OCI-LY3 (cell line): ENCODE data around the gene HFM1.

ENCODE experiments used
- H2AFZ ChIP-seq: fragments of 200-600, 300-600 bp; shearing (Covaris generic); 2 replicates; pipeline ENCODE4 v1.6.0; 2014; ENCODE audit warnings: antibody characterized with exemption, low read depth, low read length
- H3K27ac ChIP-seq: fragments of 200-600, 300-600 bp; sonication (generic); 2 replicates; pipeline ENCODE4 v1.5.1; 2014; ENCODE audit warnings: mild to moderate bottlenecking, low read length, moderate library complexity, mixed read lengths
- H3K27me3 ChIP-seq: fragments of 200-600, 300-600 bp; sonication (generic); 2 replicates; pipeline ENCODE4 v1.6.1; 2014; ENCODE audit warnings: low read depth, low read length, mixed read lengths
- H3K36me3 ChIP-seq: fragments of 200-600, 300-600 bp; sonication (generic); replicated peaks from 2 replicates; pipeline ENCODE3; 2014; ENCODE audit warnings: low read depth, low read length, mixed read lengths
- H3K4me1 ChIP-seq: fragments of 300-600, 200-600 bp; sonication (generic); 2 replicates; pipeline ENCODE4 v1.6.1; 2014; ENCODE audit warnings: low read length, mixed read lengths
- H3K4me2 ChIP-seq: fragments of 200-600, 300-600 bp; sonication (generic); 2 replicates; pipeline ENCODE4 v1.6.1; 2014; ENCODE audit warnings: low read length, mixed read lengths
- H3K4me3 ChIP-seq: fragments of 300-600, 200-600 bp; sonication (generic); 2 replicates; pipeline ENCODE4 v1.5.1; 2014; ENCODE audit warnings: antibody characterized with exemption, mild to moderate bottlenecking, low read length, moderate library complexity
- H3K79me2 ChIP-seq: fragments of 300-600, 200-600 bp; shearing (Covaris generic); 2 replicates; pipeline ENCODE4 v1.6.1; 2014; ENCODE audit warnings: mild to moderate bottlenecking, low read length, mixed read lengths
- H3K9ac ChIP-seq: fragments of 300-600, 200-600 bp; shearing (Covaris generic); 2 replicates; pipeline ENCODE4 v1.6.0; 2014; ENCODE audit warnings: mild to moderate bottlenecking, low read length, moderate library complexity
- H3K9me3 ChIP-seq: fragments of 200-600, 300-600 bp; shearing (Covaris generic); 2 replicates; pipeline ENCODE4 v1.6.1; 2014; ENCODE audit warnings: low read length, mixed read lengths; ENCODE audit not compliant: insufficient read depth
- H4K20me1 ChIP-seq: fragments of 200-600, 300-600 bp; sonication (generic); 2 replicates; pipeline ENCODE4 v1.6.1; 2016; ENCODE audit warnings: low read length, mixed read lengths; ENCODE audit not compliant: insufficient read depth
- CTCF ChIP-seq: fragments of 200-600, 300-600 bp; sonication (generic); IDR thresholded peaks from 2 replicates; pipeline ENCODE4 v1.5.1; 2014; ENCODE audit warnings: antibody characterized with exemption, low read length, low read depth
- EZH2phosphoT487 ChIP-seq: fragments of 200-600 bp; shearing (Covaris generic); IDR thresholded peaks from 2 replicates; pipeline ENCODE4 v1.6.1; 2018; ENCODE audit warnings: antibody characterized with exemption, mixed run types, low read depth

Gene HFM1

GRCh38 chr1:91334856-91335255 is 69.8 kb downstream of the HFM1 start:
- Histone ChIP-seq H2AFZ (no peak overlapping the region), H3K9me3 (no peaks in the 10 kb centered on the region), H3K9ac (no peak overlapping the region), H3K4me2 (no peak overlapping the region), H3K27me3 (no peaks in the 10 kb centered on the region), H3K27ac (no peak overlapping the region), H3K4me3 (no peak overlapping the region), H3K4me1 (no peaks in the 10 kb centered on the region), H3K79me2 (no peaks in the 10 kb centered on the region), H4K20me1 (no peaks in the 10 kb centered on the region), H3K36me3 (no peaks in the 10 kb centered on the region)
- TF ChIP-seq EZH2phosphoT487 (no peak), CTCF (no peak)

GRCh38 chr1:91325456-91325855 is 79.2 kb downstream of the HFM1 start:
- H4K20me1 ChIP-seq: no peaks in the 10 kb centered on the region
- H3K4me1 ChIP-seq: no peaks in the 10 kb centered on the region
- TF ChIP-seq CTCF (no peak), EZH2phosphoT487 (no peak)
- no peak overlapping the region for H3K4me2 ChIP-seq
- H3K27me3 ChIP-seq: no peaks in the 10 kb centered on the region
- no peak overlapping the region for H3K27ac ChIP-seq
- H3K79me2 ChIP-seq: no peaks in the 10 kb centered on the region
- no peak overlapping the region for H3K4me3 ChIP-seq
- H3K9ac ChIP-seq: no peak overlapping the region
- no peak overlapping the region for H2AFZ ChIP-seq
- no peaks in the 10 kb centered on the region for H3K9me3 ChIP-seq
- no peaks in the 10 kb centered on the region for H3K36me3 ChIP-seq

- H3K79me2 ChIP-seq: no peaks in the 10 kb centered on the region
- H3K9me3 ChIP-seq: no peaks in the 10 kb centered on the region
- TF ChIP-seq CTCF (no peak), EZH2phosphoT487 (no peak)
- H3K27me3 ChIP-seq: no peaks in the 10 kb centered on the region
- no peak overlapping the region for H3K4me2 ChIP-seq
- H3K4me3 ChIP-seq: no peak overlapping the region
- no peak overlapping the region for H3K27ac ChIP-seq
- no peaks in the 10 kb centered on the region for H3K4me1 ChIP-seq
- H2AFZ ChIP-seq: no peak overlapping the region
- no peaks in the 10 kb centered on the region for H4K20me1 ChIP-seq
- no peak overlapping the region for H3K9ac ChIP-seq
- no peaks in the 10 kb centered on the region for H3K36me3 ChIP-seq
These were observed 90.0 kb downstream of the HFM1 start for GRCh38 chr1:91314643-91315042.

- H3K27ac ChIP-seq: no peak overlapping the region
- no peak overlapping the region for H2AFZ ChIP-seq
- no peaks in the 10 kb centered on the region for H4K20me1 ChIP-seq
- H3K9me3 ChIP-seq: no peaks in the 10 kb centered on the region
- H3K36me3 ChIP-seq: no peaks in the 10 kb centered on the region
- H3K27me3 ChIP-seq: no peaks in the 10 kb centered on the region
- no peaks in the 10 kb centered on the region for H3K4me1 ChIP-seq
- TF ChIP-seq EZH2phosphoT487 (no peak), CTCF (no peak)
- H3K4me2 ChIP-seq: no peak overlapping the region
- no peak overlapping the region for H3K9ac ChIP-seq
- H3K4me3 ChIP-seq: no peak overlapping the region
- H3K79me2 ChIP-seq: no peaks in the 10 kb centered on the region
These were observed 93.0 kb downstream of the HFM1 start for GRCh38 chr1:91311672-91312071.
